HG03432 (cell line): Measurements from ENCODE around the gene DOCK6.
"Not testable (repeated sequence)": the region's sequence is repeated elsewhere in the genome, so short reads cannot be mapped to it uniquely, and the experiment has no call there.

ENCODE experiments used
- ATAC-seq: cut with Tn5 transposase; IDR thresholded peaks from one replicate; pipeline ENCODE4 v1.9.1; 2021; ENCODE audit warnings: mild to moderate bottlenecking, moderate library complexity; ENCODE audit not compliant: unreplicated experiment

DOCK6 gene

GRCh38 chr19:11198175-11198534 lies 64.2 kb downstream of the DOCK6 start:
- no peak for ATAC-seq

- peak; percentile 79 for ATAC-seq
These were observed 64.8 kb downstream of the DOCK6 start, which contains the start of gene KANK2 for GRCh38 chr19:11197291-11198174. TSS of gene KANK2 (minus strand) at chr19:11197545. CDS start at chr19:11194511, 3,034 bp downstream.

GRCh38 chr19:11196406-11197287 lies 65.7 kb downstream of the DOCK6 start:
- no peak for ATAC-seq

GRCh38 chr19:11195681-11196080 lies 66.6 kb downstream of the DOCK6 start:
- ATAC-seq = no peak

GRCh38 chr19:11194656-11195558 lies 67.4 kb downstream of the DOCK6 start:
- no peak for ATAC-seq

GRCh38 chr19:11194173-11194572 lies 68.2 kb downstream of the DOCK6 start:
- ATAC-seq = no peak

- ATAC-seq = no peak
These were observed 69.1 kb downstream of the DOCK6 start for GRCh38 chr19:11192957-11193939.

GRCh38 chr19:11191934-11192333 lies 70.4 kb downstream of the DOCK6 start:
- no peak for ATAC-seq

- no peak for ATAC-seq
These were observed 71.0 kb downstream of the DOCK6 start for GRCh38 chr19:11191273-11191755.

- no peak for ATAC-seq
These were observed 71.8 kb downstream of the DOCK6 start for GRCh38 chr19:11190501-11190900.

GRCh38 chr19:11187441-11187840 lies 74.9 kb downstream of the DOCK6 start:
- ATAC-seq = no peak

GRCh38 chr19:11182994-11183393 lies 79.3 kb downstream of the DOCK6 start:
- ATAC-seq = no peak

GRCh38 chr19:11181488-11181887 lies 80.8 kb downstream of the DOCK6 start:
- ATAC-seq = no peak

- ATAC-seq = not testable (repeated sequence)
These were observed 81.3 kb downstream of the DOCK6 start for GRCh38 chr19:11180975-11181374.

GRCh38 chr19:11180346-11180745 lies 82.0 kb downstream of the DOCK6 start:
- ATAC-seq = no peak

- peak; percentile 49 for ATAC-seq
These were observed 82.5 kb downstream of the DOCK6 start for GRCh38 chr19:11179716-11180297.

GRCh38 chr19:11179145-11179465 lies 83.2 kb downstream of the DOCK6 start:
- not testable (repeated sequence) for ATAC-seq

GRCh38 chr19:11177592-11177991 lies 84.7 kb downstream of the DOCK6 start:
- ATAC-seq = no peak
